Uterus (tissue), 2 donors: ENCODE measurements around the gene ACIN1.

Source experiments
- POLR2A ChIP-seq, 2 donors: fragments of 450-650 bp; IDR thresholded peaks; one replicate each; pipeline ENCODE4 v1.6.1; 2016; ENCODE audit warnings: antibody characterized with exemption in 2 of 2, mild to moderate bottlenecking in 1 of 2, moderate library complexity in 1 of 2
- TF ChIP-seq, protein P1 (sequence below), 4 experiments: fragments of 200-600 bp in 2 of 4; fragments of 450-650 bp in 2 of 4; sonication (generic) in 2 of 4; IDR thresholded peaks; one replicate each; pipeline ENCODE4 v1.5.1; 2016 to 2019; ENCODE audit warnings: antibody characterized with exemption in 4 of 4, mild to moderate bottlenecking in 2 of 4, moderate library complexity in 1 of 4

DNA sequence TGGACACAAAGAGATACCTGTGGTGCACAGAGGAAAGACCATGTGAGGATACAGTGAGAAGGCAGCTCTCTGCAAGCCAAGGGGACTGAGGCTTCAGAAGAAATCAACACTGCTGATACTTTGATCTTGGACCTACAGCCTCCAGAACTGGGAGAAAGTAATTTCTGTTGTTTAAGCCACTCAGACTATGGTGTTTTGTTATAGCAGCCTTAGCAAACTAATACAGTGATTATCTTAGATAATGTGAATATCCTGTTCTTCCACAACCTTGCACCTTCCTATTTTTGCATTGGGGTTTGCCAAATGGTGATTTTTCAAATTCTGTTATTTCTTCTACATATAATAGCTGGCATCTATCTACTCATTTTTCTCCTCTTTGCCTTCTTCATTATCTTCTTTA is 76.8 kb downstream of the ACIN1 start:
- TF ChIP-seq, protein P1, sequence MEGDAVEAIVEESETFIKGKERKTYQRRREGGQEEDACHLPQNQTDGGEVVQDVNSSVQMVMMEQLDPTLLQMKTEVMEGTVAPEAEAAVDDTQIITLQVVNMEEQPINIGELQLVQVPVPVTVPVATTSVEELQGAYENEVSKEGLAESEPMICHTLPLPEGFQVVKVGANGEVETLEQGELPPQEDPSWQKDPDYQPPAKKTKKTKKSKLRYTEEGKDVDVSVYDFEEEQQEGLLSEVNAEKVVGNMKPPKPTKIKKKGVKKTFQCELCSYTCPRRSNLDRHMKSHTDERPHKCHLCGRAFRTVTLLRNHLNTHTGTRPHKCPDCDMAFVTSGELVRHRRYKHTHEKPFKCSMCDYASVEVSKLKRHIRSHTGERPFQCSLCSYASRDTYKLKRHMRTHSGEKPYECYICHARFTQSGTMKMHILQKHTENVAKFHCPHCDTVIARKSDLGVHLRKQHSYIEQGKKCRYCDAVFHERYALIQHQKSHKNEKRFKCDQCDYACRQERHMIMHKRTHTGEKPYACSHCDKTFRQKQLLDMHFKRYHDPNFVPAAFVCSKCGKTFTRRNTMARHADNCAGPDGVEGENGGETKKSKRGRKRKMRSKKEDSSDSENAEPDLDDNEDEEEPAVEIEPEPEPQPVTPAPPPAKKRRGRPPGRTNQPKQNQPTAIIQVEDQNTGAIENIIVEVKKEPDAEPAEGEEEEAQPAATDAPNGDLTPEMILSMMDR (IDR thresholded peaks at IDR 0.05), result no peak
- no peak for TF ChIP-seq POLR2A (IDR thresholded peaks at IDR 0.05)
